Panc1 (cell line): Measurements from ENCODE around the gene CDH6. TPM values are rescaled to one million over a fixed set of nuclear protein-coding genes. Genes with fewer than 3 reads are reported as not detected.

Source experiments
- ATAC-seq: fragments of 200-7000 bp; cut with Tn5 transposase; 2 replicates; pipeline ENCODE4 v1.9.1; 2020; ENCODE audit warnings: mild to moderate bottlenecking, moderate library complexity
- Bru-seq: library from RNA; stranded (reverse); fragments of 400-500 nt; gene quantifications from one replicate; lab custom pipeline; 2021; lab: Mats Ljungman, UMichigan
- BruChase-seq, 2 experiments: library from RNA; stranded (reverse); fragments of 400-500 nt; gene quantifications; one replicate each; lab custom pipeline; 2021; lab: Mats Ljungman, UMichigan
- BruUV-seq: library from RNA; stranded (reverse); fragments of 400-500 nt; replicated peaks from 2 replicates; lab custom pipeline; 2021; lab: Mats Ljungman, UMichigan
- CTCF ChIA-PET: fragments of 300-600 bp; sonication (Branson Sonifier 250); formaldehyde crosslinking; loops from one replicate; lab custom pipeline; 2022; ENCODE audit warnings: antibody characterized with exemption; lab: Charles Lee
- POLR2A ChIA-PET: fragments of 300-600 bp; sonication (Branson Sonifier 250); formaldehyde crosslinking; loops from one replicate; lab custom pipeline; 2022; ENCODE audit warnings: antibody characterized with exemption; lab: Charles Lee
- DNase-seq: peaks from one replicate; pipeline ENCODE4 v3.0.0-alpha.2; 2010; ENCODE audit warnings: low read depth, low spot score
- H3K27ac ChIP-seq: 2 replicates; pipeline ENCODE4 v1.5.1; 2011; ENCODE audit warnings: mild to moderate bottlenecking, low read length, inconsistent platforms
- H3K27me3 ChIP-seq: fragments of 200-500 bp; sonication (Bioruptor generic); 2 replicates; pipeline ENCODE4 v1.6.0; 2014; ENCODE audit warnings: low read length, inconsistent platforms; ENCODE audit not compliant: control insufficient read depth, insufficient read depth
- H3K36me3 ChIP-seq: fragments of 200-500 bp; sonication (Bioruptor generic); 2 replicates; pipeline ENCODE4 v1.5.1; 2014; ENCODE audit warnings: inconsistent platforms, mild to moderate bottlenecking, low read length, moderate library complexity; ENCODE audit not compliant: control insufficient read depth, insufficient read depth
- H3K4me1 ChIP-seq: 2 replicates; pipeline ENCODE4 v1.5.1; 2011; ENCODE audit warnings: inconsistent platforms, mild to moderate bottlenecking, low read length, moderate library complexity; ENCODE audit not compliant: control insufficient read depth, insufficient read depth
- H3K4me3 ChIP-seq, 2 experiments: 2 replicates each; pipeline ENCODE4 v1.5.1; 2011 to 2012; ENCODE audit warnings: low read depth in 2 of 2, low read length in 2 of 2, mild to moderate bottlenecking in 2 of 2, inconsistent platforms in 1 of 2, moderate library complexity in 1 of 2
- H3K9me3 ChIP-seq: fragments of 200-500 bp; sonication (Bioruptor generic); 2 replicates; pipeline ENCODE4 v1.5.1; 2014; ENCODE audit warnings: low read depth, mild to moderate bottlenecking, inconsistent platforms, low read length, moderate library complexity; ENCODE audit not compliant: control insufficient read depth, insufficient read depth
- CTCF ChIP-seq: fragments of 450-650 bp; IDR thresholded peaks from 2 replicates; pipeline ENCODE4 v1.5.1; 2017; ENCODE audit warnings: mild to moderate bottlenecking
- POLR2AphosphoS5 ChIP-seq: IDR thresholded peaks from 2 replicates; pipeline ENCODE4 v1.6.1; 2012; ENCODE audit warnings: mild to moderate bottlenecking, low read depth, low read length, moderate library complexity
- SIN3A ChIP-seq: IDR thresholded peaks from 2 replicates; pipeline ENCODE4 v1.6.1; 2012; ENCODE audit warnings: low read depth, mild to moderate bottlenecking, low read length, moderate library complexity, borderline replicate concordance; ENCODE audit not compliant: insufficient read depth
- TCF7L2 ChIP-seq: IDR thresholded peaks from 2 replicates; pipeline ENCODE4 v1.6.1; 2011; ENCODE audit warnings: mild to moderate bottlenecking, low read depth, low read length, inconsistent platforms
- in situ Hi-C: cut with HindIII; loops from 2 replicates; pipeline ENCODE4 v1.10.0; 2016; ENCODE audit warnings: low sequenced_read_pairs, low pct_unique_long_range_greater_than_20kb
- intact Hi-C: fragments of 100-400 bp; cut with micrococcal nuclease; formaldehyde crosslinking; loops from one replicate; pipeline ENCODE4 v1.10.0; 2022; ENCODE audit not compliant: unreplicated experiment
- long read RNA-seq: library from polyadenylated mRNA; unstranded; transcript quantifications from one replicate; pipeline ENCODE4 v2.0.0, GENCODE V29; 2021; ENCODE audit not compliant: unreplicated experiment
- polyA plus RNA-seq: library from polyadenylated mRNA; unstranded; fragments of >200 nt; gene quantifications from one replicate; pipeline ENCODE4 v1.2.1, GENCODE V29; 2012; ENCODE audit warnings: missing spikeins; ENCODE audit not compliant: insufficient read length
- total RNA-seq: library from RNA; stranded (reverse); gene quantifications from one replicate; pipeline ENCODE4 v1.2.1, GENCODE V29; 2021; ENCODE audit not compliant: unreplicated experiment
- TF ChIP-seq, protein P1 (sequence below), 2 experiments: IDR thresholded peaks; 2 replicates each; pipeline ENCODE4 v1.6.1; 2011 to 2012; ENCODE audit warnings: low read depth in 2 of 2, control low read depth in 1 of 2, low read length in 1 of 2, mild to moderate bottlenecking in 1 of 2, moderate library complexity in 1 of 2; ENCODE audit not compliant: insufficient read depth in 1 of 2

CDH6 gene
- 0.36 TPM for total RNA-seq
- 0.55 TPM for polyA plus RNA-seq
- percentile 17 among the genes with signal in this experiment for Bru-seq, nascent RNA
- percentile 10 among the genes with signal in this experiment for BruChase-seq, experiment 1, labeled RNA remaining after a 2-hour chase
- percentile 19 among the genes with signal in this experiment for BruChase-seq, experiment 2, labeled RNA remaining after a 6-hour chase
- long read RNA-seq, result 0 reads

DNA sequence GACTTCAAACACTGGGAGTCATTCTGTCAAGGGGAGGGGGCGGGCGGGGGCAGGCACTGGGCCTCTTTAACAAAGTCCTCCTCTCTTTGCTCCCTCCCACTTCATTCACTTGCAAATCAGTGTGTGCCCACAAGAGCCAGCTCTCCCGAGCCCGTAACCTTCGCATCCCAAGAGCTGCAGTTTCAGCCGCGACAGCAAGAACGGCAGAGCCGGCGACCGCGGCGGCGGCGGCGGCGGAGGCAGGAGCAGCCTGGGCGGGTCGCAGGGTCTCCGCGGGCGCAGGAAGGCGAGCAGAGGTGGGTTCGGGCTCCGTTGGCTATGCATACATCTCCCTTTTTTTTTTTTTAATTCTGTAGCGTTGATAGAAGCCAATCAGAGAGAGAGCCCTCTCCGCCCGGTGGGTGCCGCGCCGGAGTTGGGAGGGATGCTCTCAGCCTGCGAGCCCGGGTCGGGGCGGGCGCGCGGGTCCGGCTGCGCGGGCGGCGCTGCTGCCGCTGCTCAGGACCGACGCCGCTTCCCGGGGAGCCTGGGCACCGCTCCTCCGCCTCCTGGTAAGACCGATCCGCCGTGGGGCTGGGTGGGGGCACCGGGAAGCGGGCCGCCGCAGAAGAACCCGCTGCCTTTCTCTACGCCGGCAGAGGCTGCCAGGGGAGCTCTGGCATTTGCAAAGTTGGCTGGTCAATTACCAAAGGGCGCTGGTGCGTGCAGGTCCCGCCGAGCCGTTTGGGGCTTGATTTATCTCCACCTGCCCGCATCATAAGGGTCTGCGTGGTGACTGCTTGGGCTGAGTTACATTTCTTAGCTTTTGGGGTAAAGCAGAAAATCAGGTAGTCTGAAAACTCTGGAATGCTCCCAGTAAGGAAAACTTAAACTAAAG lies at the start of gene CDH6:
CDH6 (plus strand) TSS at position 96 of the 877 bp plus-strand sequence. CDS start 73,788 bp downstream, outside the sequence.
- Histone ChIP-seq H3K4me1 (peaks cover 11% of the 10 kb centered on the region), H3K36me3 (no peaks in the 10 kb centered on the region), H3K27me3 (peaks cover 48% of the 10 kb centered on the region), H3K27ac (no peak within 1 kb of the TSS), H3K9me3 (no peaks in the 10 kb centered on the region), H3K4me3 (peak within 1 kb of the TSS; percentile 35 to 60)
- CTCF ChIA-PET, result no interaction called here
- BruUV-seq, result no TSS peak
- POLR2A ChIA-PET, result interaction anchor here (0.7 kb wide), 1 partner anchor 275 kb away, joined by 9 read pairs; no protein-coding TSS in a partner anchor
- TF ChIP-seq CTCF, result no peak
- TF ChIP-seq, protein P1, sequence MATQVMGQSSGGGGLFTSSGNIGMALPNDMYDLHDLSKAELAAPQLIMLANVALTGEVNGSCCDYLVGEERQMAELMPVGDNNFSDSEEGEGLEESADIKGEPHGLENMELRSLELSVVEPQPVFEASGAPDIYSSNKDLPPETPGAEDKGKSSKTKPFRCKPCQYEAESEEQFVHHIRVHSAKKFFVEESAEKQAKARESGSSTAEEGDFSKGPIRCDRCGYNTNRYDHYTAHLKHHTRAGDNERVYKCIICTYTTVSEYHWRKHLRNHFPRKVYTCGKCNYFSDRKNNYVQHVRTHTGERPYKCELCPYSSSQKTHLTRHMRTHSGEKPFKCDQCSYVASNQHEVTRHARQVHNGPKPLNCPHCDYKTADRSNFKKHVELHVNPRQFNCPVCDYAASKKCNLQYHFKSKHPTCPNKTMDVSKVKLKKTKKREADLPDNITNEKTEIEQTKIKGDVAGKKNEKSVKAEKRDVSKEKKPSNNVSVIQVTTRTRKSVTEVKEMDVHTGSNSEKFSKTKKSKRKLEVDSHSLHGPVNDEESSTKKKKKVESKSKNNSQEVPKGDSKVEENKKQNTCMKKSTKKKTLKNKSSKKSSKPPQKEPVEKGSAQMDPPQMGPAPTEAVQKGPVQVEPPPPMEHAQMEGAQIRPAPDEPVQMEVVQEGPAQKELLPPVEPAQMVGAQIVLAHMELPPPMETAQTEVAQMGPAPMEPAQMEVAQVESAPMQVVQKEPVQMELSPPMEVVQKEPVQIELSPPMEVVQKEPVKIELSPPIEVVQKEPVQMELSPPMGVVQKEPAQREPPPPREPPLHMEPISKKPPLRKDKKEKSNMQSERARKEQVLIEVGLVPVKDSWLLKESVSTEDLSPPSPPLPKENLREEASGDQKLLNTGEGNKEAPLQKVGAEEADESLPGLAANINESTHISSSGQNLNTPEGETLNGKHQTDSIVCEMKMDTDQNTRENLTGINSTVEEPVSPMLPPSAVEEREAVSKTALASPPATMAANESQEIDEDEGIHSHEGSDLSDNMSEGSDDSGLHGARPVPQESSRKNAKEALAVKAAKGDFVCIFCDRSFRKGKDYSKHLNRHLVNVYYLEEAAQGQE (IDR thresholded peaks at IDR 0.05; ENCODE audit: insufficient read depth in 1 of 2, low read depth in 2 of 2, low read length in 1 of 2), result no peak
- no peak for TF ChIP-seq SIN3A
- intact Hi-C loops (no loop called here), in situ Hi-C loops (no loop called here)
- ATAC-seq (peak; percentile 86), DNase-seq (no peak)

DNA sequence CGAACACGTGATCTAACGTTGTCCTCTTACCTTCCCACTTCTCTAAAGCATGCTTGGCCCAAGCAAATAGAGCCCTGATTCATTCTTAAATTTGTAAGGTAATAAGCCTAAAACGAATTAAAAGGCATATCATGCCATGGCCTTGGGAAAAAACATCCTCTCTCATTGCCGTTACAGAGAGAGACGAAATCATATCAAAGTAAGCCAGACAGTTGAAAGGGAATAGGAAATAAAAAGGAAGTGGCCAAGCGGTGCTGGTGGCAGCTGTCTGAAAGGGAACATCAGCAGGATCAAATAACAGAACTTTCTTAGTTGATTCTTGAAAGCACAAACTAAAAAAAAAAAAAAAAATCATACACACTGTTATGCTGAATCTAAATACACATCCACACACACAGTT lies 49.1 kb upstream of the CDH6 start:
- in situ Hi-C loops, result no loop called here
- POLR2A ChIA-PET, result no interaction called here
- CTCF ChIA-PET, result no interaction called here
- Histone ChIP-seq H3K4me3 (no peak overlapping the region), H3K4me1 (no peaks in the 10 kb centered on the region), H3K27ac (no peak overlapping the region), H3K27me3 (no peaks in the 10 kb centered on the region), H3K9me3 (no peaks in the 10 kb centered on the region), H3K36me3 (no peaks in the 10 kb centered on the region)
- ATAC-seq (no peak), DNase-seq (no peak)
- intact Hi-C loops, result no loop called here
- TF ChIP-seq POLR2AphosphoS5 (no peak), TCF7L2 (no peak), SIN3A (no peak), CTCF (no peak)
- TF ChIP-seq, protein P1 (IDR thresholded peaks at IDR 0.05; ENCODE audit: insufficient read depth in 1 of 2, low read depth in 2 of 2, low read length in 1 of 2), result no peak
- no TSS peak for BruUV-seq
